ENCODE results near the gene CHTF18.

The CHTF18 gene

GRCh38 chr16:800834-801511 lies 12.6 kb downstream of the CHTF18 start:
- in situ Hi-C loops (cut with MboI; ENCODE audit: low pct_unique_long_range_greater_than_20kb, low sequenced_read_pairs): no loop called here
- no peak for DNase-seq

GRCh38 chr16:801584-802363 lies 13.4 kb downstream of the CHTF18 start:
- DNase-seq: no peak

GRCh38 chr16:802461-802860 lies 14.0 kb downstream of the CHTF18 start:
- DNase-seq: no peak
- in situ Hi-C loops (cut with MboI; ENCODE audit: low pct_unique_long_range_greater_than_20kb, low sequenced_read_pairs): no loop called here

More at GRCh38 chr16:801584-802363, 13.4 kb downstream of the CHTF18 start:
- in situ Hi-C loops (cut with MboI; ENCODE audit: low pct_unique_long_range_greater_than_20kb, low sequenced_read_pairs): no loop called here

GRCh38 chr16:802914-803753 lies 14.7 kb downstream of the CHTF18 start:
- no peak for DNase-seq
- in situ Hi-C loops (cut with MboI; ENCODE audit: low pct_unique_long_range_greater_than_20kb, low sequenced_read_pairs): no loop called here

GRCh38 chr16:803754-804080 lies 15.3 kb downstream of the CHTF18 start:
- in situ Hi-C loops (cut with MboI; ENCODE audit: low pct_unique_long_range_greater_than_20kb, low sequenced_read_pairs): no loop called here
- DNase-seq: no peak

- no peak for DNase-seq
- in situ Hi-C loops (cut with MboI; ENCODE audit: low pct_unique_long_range_greater_than_20kb, low sequenced_read_pairs): no loop called here
Measured at GRCh38 chr16:804193-805048, 16.0 kb downstream of the CHTF18 start.

- in situ Hi-C loops (cut with MboI; ENCODE audit: low pct_unique_long_range_greater_than_20kb, low sequenced_read_pairs): no loop called here
- no peak for DNase-seq
Measured at GRCh38 chr16:805474-805873, 17.1 kb downstream of the CHTF18 start.

- in situ Hi-C loops (cut with MboI; ENCODE audit: low pct_unique_long_range_greater_than_20kb, low sequenced_read_pairs): no loop called here
- peak; percentile 90 for DNase-seq
Measured at GRCh38 chr16:807347-808084, 19.1 kb downstream of the CHTF18 start.

GRCh38 chr16:808085-808386 lies 19.6 kb downstream of the CHTF18 start:
- in situ Hi-C loops (cut with MboI; ENCODE audit: low pct_unique_long_range_greater_than_20kb, low sequenced_read_pairs): no loop called here
- DNase-seq: no peak

- DNase-seq: peak; percentile 45
- in situ Hi-C loops (cut with MboI; ENCODE audit: low pct_unique_long_range_greater_than_20kb, low sequenced_read_pairs): no loop called here
Measured at GRCh38 chr16:813204-813915, 24.9 kb downstream of the CHTF18 start.

- in situ Hi-C loops (cut with MboI; ENCODE audit: low pct_unique_long_range_greater_than_20kb, low sequenced_read_pairs): no loop called here
- no peak for DNase-seq
Measured at GRCh38 chr16:813916-814412, 25.5 kb downstream of the CHTF18 start.

GRCh38 chr16:814974-815373 lies 26.6 kb downstream of the CHTF18 start:
- in situ Hi-C loops (cut with MboI; ENCODE audit: low pct_unique_long_range_greater_than_20kb, low sequenced_read_pairs): no loop called here
- DNase-seq: no peak

GRCh38 chr16:815861-816260 lies 27.4 kb downstream of the CHTF18 start:
- DNase-seq: no peak
- in situ Hi-C loops (cut with MboI; ENCODE audit: low pct_unique_long_range_greater_than_20kb, low sequenced_read_pairs): no loop called here

GRCh38 chr16:817001-817906 lies 28.8 kb downstream of the CHTF18 start:
- in situ Hi-C loops (cut with MboI; ENCODE audit: low pct_unique_long_range_greater_than_20kb, low sequenced_read_pairs): no loop called here
- no peak for DNase-seq

GRCh38 chr16:818132-818531 lies 29.7 kb downstream of the CHTF18 start:
- no peak for DNase-seq
- in situ Hi-C loops (cut with MboI; ENCODE audit: low pct_unique_long_range_greater_than_20kb, low sequenced_read_pairs): no loop called here

GRCh38 chr16:818592-818991 lies 30.2 kb downstream of the CHTF18 start:
- no peak for DNase-seq
- in situ Hi-C loops (cut with MboI; ENCODE audit: low pct_unique_long_range_greater_than_20kb, low sequenced_read_pairs): no loop called here

Data from KBM-7 (cell line).